SK-N-SH (cell line): ENCODE measurements around the gene DSTN. TPM values are rescaled to one million over a fixed set of nuclear protein-coding genes. Genes with fewer than 3 reads are reported as not detected.

ENCODE experiments used
- CTCF ChIA-PET: fragments of 300-600, 350-600 bp; formaldehyde crosslinking; extraction: SDS; loops from one replicate; lab custom pipeline; 2021; lab: Yijun Ruan, JAX
- POLR2A ChIA-PET: fragments of 350-600 bp; sonication (Branson Sonifier 250); formaldehyde crosslinking; extraction: SDS; loops from one replicate; lab custom pipeline; 2020; ENCODE audit warnings: antibody characterized with exemption, inconsistent platforms; lab: Yijun Ruan, JAX
- DNase-seq: peaks from one replicate; pipeline ENCODE4 v3.0.0; 2012
- H2AFZ ChIP-seq: fragments of 200-600 bp; sonication (generic); 2 replicates; pipeline ENCODE4 v1.8.1; 2016; ENCODE audit warnings: antibody characterized with exemption, mild to moderate bottlenecking, low read depth
- H3F3A ChIP-seq: fragments of 200-600 bp; sonication (generic); replicated peaks from 2 replicates; pipeline ENCODE3; 2016; ENCODE audit warnings: antibody characterized with exemption, mild to moderate bottlenecking; ENCODE audit not compliant: insufficient read depth
- H3K27ac ChIP-seq, 2 experiments: fragments of 200-500 bp in 1 of 2; fragments of 200-600 bp in 1 of 2; sonication (Bioruptor generic) in 1 of 2; sonication (generic), shearing (Covaris generic) in 1 of 2; 2 replicates each; pipeline versions ENCODE4 v1.5.1 to v1.6.1; 2014 to 2016; ENCODE audit warnings: low read depth in 2 of 2, inconsistent platforms in 1 of 2, low read length in 1 of 2, mild to moderate bottlenecking in 1 of 2, mixed read lengths in 1 of 2
- H3K27me3 ChIP-seq: fragments of 200-600 bp; sonication (generic), shearing (Covaris generic); 2 replicates; pipeline ENCODE4 v1.6.1; 2016; ENCODE audit warnings: mixed run types; ENCODE audit not compliant: insufficient read depth
- H3K36me3 ChIP-seq, 2 experiments: fragments of 200-500 bp in 1 of 2; fragments of 200-600 bp in 1 of 2; sonication (Bioruptor generic) in 1 of 2; sonication (generic) in 1 of 2; replicated peaks in 1 of 2; 2 replicates each; pipeline versions ENCODE3 to v1.5.1; 2014 to 2016; ENCODE audit warnings: low read length in 1 of 2, mild to moderate bottlenecking in 1 of 2; ENCODE audit not compliant: insufficient read depth in 2 of 2, control insufficient read depth in 1 of 2
- H3K4me1 ChIP-seq, 2 experiments: fragments of 200-500 bp in 1 of 2; fragments of 200-600 bp in 1 of 2; sonication (Bioruptor generic) in 1 of 2; sonication (generic), shearing (Covaris generic) in 1 of 2; 2 replicates each; pipeline versions ENCODE4 v1.5.1 to v1.6.1; 2014 to 2016; ENCODE audit warnings: low read depth in 1 of 2, low read length in 1 of 2, mixed run types in 1 of 2; ENCODE audit not compliant: insufficient read depth in 2 of 2, control insufficient read depth in 1 of 2
- H3K4me2 ChIP-seq: fragments of 200-600 bp; sonication (generic), shearing (Covaris generic); 2 replicates; pipeline ENCODE4 v1.6.1; 2017; ENCODE audit warnings: mixed run types
- H3K4me3 ChIP-seq, 2 experiments: fragments of 200-500 bp in 1 of 2; fragments of 200-600 bp in 1 of 2; sonication (Bioruptor generic) in 1 of 2; sonication (generic), shearing (Covaris generic) in 1 of 2; 2 replicates each; pipeline versions ENCODE4 v1.5.1 to v1.8.1; 2014 to 2016; ENCODE audit warnings: low read depth in 2 of 2, inconsistent platforms in 1 of 2, low read length in 1 of 2, mild to moderate bottlenecking in 1 of 2, mixed read lengths in 1 of 2, moderate library complexity in 1 of 2
- H3K79me2 ChIP-seq: fragments of 200-600 bp; sonication (generic); 2 replicates; pipeline ENCODE4 v1.8.1; 2017; ENCODE audit warnings: mild to moderate bottlenecking; ENCODE audit not compliant: insufficient read depth
- H3K9ac ChIP-seq: fragments of 200-600 bp; sonication (generic); 2 replicates; pipeline ENCODE4 v1.6.1; 2017; ENCODE audit warnings: mixed run types
- H3K9me2 ChIP-seq: fragments of 200-600 bp; sonication (generic); 2 replicates; pipeline ENCODE4 v1.6.1; 2017; ENCODE audit warnings: mixed run types
- H3K9me3 ChIP-seq: fragments of 200-600 bp; sonication (generic); 2 replicates; pipeline ENCODE4 v1.6.1; 2017; ENCODE audit warnings: mixed run types, mild to moderate bottlenecking, moderate library complexity
- H4K20me1 ChIP-seq: fragments of 200-600 bp; sonication (generic); 2 replicates; pipeline ENCODE4 v1.6.1; 2017; ENCODE audit warnings: mild to moderate bottlenecking, mixed run types; ENCODE audit not compliant: insufficient read depth
- CHD2 ChIP-seq: fragments of 150-350 bp; IDR thresholded peaks from 2 replicates; pipeline ENCODE4 v1.6.1; 2018; ENCODE audit warnings: low read length; ENCODE audit not compliant: partially characterized antibody
- FOSL2 ChIP-seq: IDR thresholded peaks from 2 replicates; pipeline ENCODE4 v1.4.0; 2012; ENCODE audit warnings: low read depth, mild to moderate bottlenecking, moderate library complexity, borderline replicate concordance
- GABPA ChIP-seq: IDR thresholded peaks from 2 replicates; pipeline ENCODE4 v1.4.0; 2012; ENCODE audit warnings: low read depth, mild to moderate bottlenecking
- GATA2 ChIP-seq: sonication (generic); formaldehyde crosslinking; IDR thresholded peaks from 2 replicates; pipeline ENCODE4 v1.5.0; 2020; ENCODE audit warnings: mild to moderate bottlenecking, missing genetic modification reagents
- JUND ChIP-seq: IDR thresholded peaks from 2 replicates; pipeline ENCODE4 v1.4.0; 2012
- MEF2A ChIP-seq: IDR thresholded peaks from 2 replicates; pipeline ENCODE4 v1.4.0; 2012; ENCODE audit warnings: low read depth, borderline replicate concordance
- MXI1 ChIP-seq: IDR thresholded peaks from 2 replicates; pipeline ENCODE4 v1.6.1; 2012; ENCODE audit warnings: mild to moderate bottlenecking, low read depth, low read length, improper control_type of control experiment
- NRF1 ChIP-seq: IDR thresholded peaks from 2 replicates; pipeline ENCODE4 v1.6.1; 2012; ENCODE audit warnings: low read depth, mild to moderate bottlenecking, low read length
- PBX3 ChIP-seq: IDR thresholded peaks from 2 replicates; pipeline ENCODE4; 2012
- POLR2AphosphoS5 ChIP-seq: IDR thresholded peaks from 2 replicates; pipeline ENCODE4 v1.6.1; 2012; ENCODE audit warnings: low read depth, low read length
- RAD21 ChIP-seq: IDR thresholded peaks from 2 replicates; pipeline ENCODE4 v1.6.1; 2012; ENCODE audit warnings: mild to moderate bottlenecking, low read length
- RXRA ChIP-seq: IDR thresholded peaks from 2 replicates; pipeline ENCODE4 v1.4.0; 2012; ENCODE audit warnings: low read depth, mild to moderate bottlenecking, borderline replicate concordance
- SIN3A ChIP-seq: IDR thresholded peaks from 2 replicates; pipeline ENCODE4 v1.6.1; 2012; ENCODE audit warnings: low read depth, mild to moderate bottlenecking, low read length, moderate library complexity, borderline replicate concordance
- TAF1 ChIP-seq: IDR thresholded peaks from 2 replicates; pipeline ENCODE4 v1.6.1; 2012; ENCODE audit warnings: low read depth, mild to moderate bottlenecking, low read length, moderate library complexity, borderline replicate concordance
- TCF12 ChIP-seq: IDR thresholded peaks from 2 replicates; pipeline ENCODE4 v1.4.0; 2012
- TEAD4 ChIP-seq: IDR thresholded peaks from 2 replicates; pipeline ENCODE4 v1.4.0; 2012; ENCODE audit warnings: mild to moderate bottlenecking, borderline replicate concordance; ENCODE audit not compliant: insufficient read depth
- USF1 ChIP-seq: IDR thresholded peaks from 2 replicates; pipeline ENCODE4 v1.4.0; 2012; ENCODE audit warnings: low read depth, borderline replicate concordance
- WGBS: methylation state at CpG from one replicate; pipeline ENCODE4 v1.1.6; 2017; ENCODE audit warnings: low lambda C conversion rate; 5-methylcytosine and 5-hydroxymethylcytosine counted together
- polyA plus RNA-seq, 3 experiments: library from polyadenylated mRNA; depleted of rRNA; stranded (reverse); fragments of >200 nt; gene quantifications; 2 replicates each; pipeline ENCODE4 v1.2.3, GENCODE V29; 2012
- TF ChIP-seq, protein P1 (sequence below): IDR thresholded peaks from 2 replicates; pipeline ENCODE4 v1.4.0; 2012; ENCODE audit warnings: low read depth

DSTN gene
- 151 and 167 TPM in 2 replicates for polyA plus RNA-seq (2012; rRNA removed)
- polyA plus RNA-seq (2012; cell fraction: cytosol; rRNA removed) = 249 and 348 TPM in 2 replicates
- polyA plus RNA-seq (2012; cell fraction: nucleus; rRNA removed) = 57.6 and 74.2 TPM in 2 replicates

- peaks cover 46% of the 10 kb centered on the region for H4K20me1 ChIP-seq
- peaks cover 53% of the 10 kb centered on the region for H3K79me2 ChIP-seq
- H3K36me3 ChIP-seq = peaks cover 3 to 5% of the 10 kb centered on the region in 2 experiments
- H3K9me2 ChIP-seq = no peaks in the 10 kb centered on the region
- peaks cover 22% of the 10 kb centered on the region for H3F3A ChIP-seq
- H3K4me3 ChIP-seq = peak within 1 kb of the TSS; percentile 92 to 97
- 1% methylated on average over 11 of the region's 70 CpGs for WGBS
- H3K4me2 ChIP-seq = peak within 1 kb of the TSS; percentile 84
- TF ChIP-seq MXI1 (peak; percentile 70), NRF1 (peak; percentile 81), RAD21 (no peak), FOSL2 (no peak), POLR2AphosphoS5 (peak; percentile 60), USF1 (no peak), MEF2A (no peak), RXRA (no peak), GABPA (no peak), CHD2 (no peak), GATA2 (no peak), TCF12 (no peak), SIN3A (peak; percentile 71; the same call in 1 of the 2 replicates), TAF1 (no peak), TEAD4 (no peak), JUND (no peak), PBX3 (0 out of 2 replicates have a peak, but pooled peaks have one; percentile 23)
- TF ChIP-seq, protein P1, sequence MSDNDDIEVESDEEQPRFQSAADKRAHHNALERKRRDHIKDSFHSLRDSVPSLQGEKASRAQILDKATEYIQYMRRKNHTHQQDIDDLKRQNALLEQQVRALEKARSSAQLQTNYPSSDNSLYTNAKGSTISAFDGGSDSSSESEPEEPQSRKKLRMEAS = no peak; the same call in 1 of the 2 replicates
- H3K4me1 ChIP-seq = peaks cover 3 to 10% of the 10 kb centered on the region in 2 experiments; a peak in 3 of 4 replicates
- CTCF ChIA-PET = interaction anchor here (0.7 to 3.3 kb wide), 12 partner anchors 12 to 130 kb away, joined by 3 to 16 read pairs (median 3); partner anchors contain the start of gene BANF2
- H3K9ac ChIP-seq = peak within 1 kb of the TSS; percentile 95
- POLR2A ChIA-PET = interaction anchor here (1.0 to 1.5 kb wide), 2 partner anchors 20 to 66 kb away, joined by 4 to 8 read pairs; no protein-coding TSS in a partner anchor
- H3K27ac ChIP-seq = peak within 1 kb of the TSS; percentile 93 to 99
- H2AFZ ChIP-seq = no peak within 1 kb of the TSS
- no peaks in the 10 kb centered on the region for H3K9me3 ChIP-seq
- H3K27me3 ChIP-seq = no peaks in the 10 kb centered on the region
- peak; percentile 94 for DNase-seq
These were observed at the start of gene DSTN for GRCh38 chr20:17569616-17570346. DSTN (plus strand) TSS chr20:17570075; CDS start chr20:17570209, 134 bp downstream.
